Epithelial cell of proximal tubule (primary cell): ENCODE data around the gene FIG4. TPM values are rescaled to one million over a fixed set of nuclear protein-coding genes. Genes with fewer than 3 reads are reported as not detected.
"Not testable (repeated sequence)": the region's sequence is repeated elsewhere in the genome, so short reads cannot be mapped to it uniquely, and the experiment has no call there.

Experiments used
- DNase-seq: peaks from one replicate; pipeline ENCODE4 v3.0.0-alpha.2; 2011; ENCODE audit warnings: low read depth
- H3K4me3 ChIP-seq: 2 replicates; pipeline ENCODE4 v1.5.1; 2011; ENCODE audit warnings: low read depth, mild to moderate bottlenecking, low read length
- total RNA-seq: library from RNA; depleted of rRNA; stranded (reverse); fragments of >200 nt; gene quantifications from 2 replicates; pipeline ENCODE4 v1.2.3, GENCODE V29; 2015
- TF ChIP-seq, protein P1 (sequence below): conservative IDR thresholded peaks from 2 replicates; pipeline ENCODE4 v1.5.1; 2012; ENCODE audit warnings: low read depth, mild to moderate bottlenecking, low read length

Gene FIG4
- total RNA-seq, 1 donor from 2014 or later: 15.5 TPM

DNA sequence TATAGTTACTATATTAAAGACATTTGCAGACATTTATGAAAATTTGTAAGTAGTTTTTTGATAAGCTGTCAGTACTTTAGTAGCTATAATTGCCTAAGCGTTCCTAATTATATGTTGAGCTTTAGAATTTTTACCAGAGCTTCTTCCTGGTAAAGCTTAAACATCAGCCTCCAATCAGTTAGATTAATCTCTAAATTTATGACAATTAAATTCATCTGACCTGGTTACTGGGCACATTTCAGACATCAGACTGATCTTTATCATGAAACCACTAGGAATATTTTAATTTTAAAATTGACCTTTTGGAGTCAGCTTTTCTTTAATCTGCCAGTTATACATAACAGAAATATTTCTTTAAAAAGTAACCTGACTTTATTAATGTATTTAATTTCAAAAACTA is 23.5 kb downstream of the FIG4 start:
- TF ChIP-seq, protein P1, sequence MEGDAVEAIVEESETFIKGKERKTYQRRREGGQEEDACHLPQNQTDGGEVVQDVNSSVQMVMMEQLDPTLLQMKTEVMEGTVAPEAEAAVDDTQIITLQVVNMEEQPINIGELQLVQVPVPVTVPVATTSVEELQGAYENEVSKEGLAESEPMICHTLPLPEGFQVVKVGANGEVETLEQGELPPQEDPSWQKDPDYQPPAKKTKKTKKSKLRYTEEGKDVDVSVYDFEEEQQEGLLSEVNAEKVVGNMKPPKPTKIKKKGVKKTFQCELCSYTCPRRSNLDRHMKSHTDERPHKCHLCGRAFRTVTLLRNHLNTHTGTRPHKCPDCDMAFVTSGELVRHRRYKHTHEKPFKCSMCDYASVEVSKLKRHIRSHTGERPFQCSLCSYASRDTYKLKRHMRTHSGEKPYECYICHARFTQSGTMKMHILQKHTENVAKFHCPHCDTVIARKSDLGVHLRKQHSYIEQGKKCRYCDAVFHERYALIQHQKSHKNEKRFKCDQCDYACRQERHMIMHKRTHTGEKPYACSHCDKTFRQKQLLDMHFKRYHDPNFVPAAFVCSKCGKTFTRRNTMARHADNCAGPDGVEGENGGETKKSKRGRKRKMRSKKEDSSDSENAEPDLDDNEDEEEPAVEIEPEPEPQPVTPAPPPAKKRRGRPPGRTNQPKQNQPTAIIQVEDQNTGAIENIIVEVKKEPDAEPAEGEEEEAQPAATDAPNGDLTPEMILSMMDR: no peak
- H3K4me3 ChIP-seq: no peak overlapping the region
- no peak for DNase-seq

DNA sequence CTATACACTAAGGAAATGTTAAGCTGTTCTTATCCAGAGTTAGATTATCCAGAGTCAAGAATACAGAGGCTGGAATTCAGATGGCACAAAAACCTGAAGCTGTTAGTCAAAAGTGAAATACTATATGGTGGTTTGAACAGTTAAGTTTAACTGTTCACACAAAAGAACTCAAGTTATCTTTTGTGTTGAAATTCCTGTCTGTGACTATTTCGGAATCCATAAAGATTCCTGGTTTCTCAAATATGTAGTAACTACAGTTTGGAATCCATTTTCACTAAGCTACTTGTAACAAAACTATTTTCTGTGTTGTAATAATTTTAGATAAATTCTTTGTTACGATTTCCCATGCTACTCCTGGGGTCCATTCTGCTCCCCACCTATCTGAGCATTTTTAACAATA is 24.5 kb downstream of the FIG4 start:
- DNase-seq: no peak
- TF ChIP-seq, protein P1: no peak
- no peak overlapping the region for H3K4me3 ChIP-seq

DNA sequence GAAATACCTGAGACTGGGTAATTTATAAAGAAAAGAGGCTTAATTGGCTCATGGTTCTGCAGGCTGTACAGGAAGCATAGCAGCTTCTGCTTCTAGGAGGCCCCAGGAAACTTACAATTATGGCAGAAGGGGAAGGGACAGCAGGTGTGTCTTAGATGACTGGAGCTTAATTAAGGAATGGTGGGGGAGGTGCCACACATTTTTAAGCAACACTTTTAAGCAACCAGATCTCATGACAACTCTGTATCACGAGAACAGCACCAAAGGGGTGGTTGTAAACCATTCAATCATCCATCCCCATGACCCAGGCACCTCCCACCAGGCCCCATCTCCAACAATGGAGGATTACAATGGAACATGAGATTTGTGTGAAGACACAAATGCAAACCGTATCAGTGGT is 26.9 kb downstream of the FIG4 start:
- TF ChIP-seq, protein P1: no peak
- no peak overlapping the region for H3K4me3 ChIP-seq
- no peak for DNase-seq

DNA sequence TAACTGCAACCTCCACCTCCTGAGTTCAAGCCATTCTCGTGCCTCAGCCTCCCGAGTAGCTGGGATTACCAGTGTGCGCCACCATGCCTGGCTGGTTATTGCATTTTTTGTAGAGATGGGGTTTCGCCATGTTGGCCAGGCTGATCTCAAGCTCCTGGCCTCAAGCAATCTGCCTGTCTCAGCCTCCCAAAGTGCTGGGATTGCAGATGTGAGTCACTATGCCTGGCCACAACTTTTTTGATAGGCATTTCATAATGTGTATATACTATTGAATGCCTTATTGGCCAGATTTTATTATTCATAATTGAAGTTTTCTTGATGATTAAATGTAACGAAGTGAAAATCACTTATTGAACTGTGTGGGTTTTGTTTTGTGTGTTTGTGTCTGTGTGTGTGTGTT is 27.9 kb downstream of the FIG4 start:
- no peak for DNase-seq

DNA sequence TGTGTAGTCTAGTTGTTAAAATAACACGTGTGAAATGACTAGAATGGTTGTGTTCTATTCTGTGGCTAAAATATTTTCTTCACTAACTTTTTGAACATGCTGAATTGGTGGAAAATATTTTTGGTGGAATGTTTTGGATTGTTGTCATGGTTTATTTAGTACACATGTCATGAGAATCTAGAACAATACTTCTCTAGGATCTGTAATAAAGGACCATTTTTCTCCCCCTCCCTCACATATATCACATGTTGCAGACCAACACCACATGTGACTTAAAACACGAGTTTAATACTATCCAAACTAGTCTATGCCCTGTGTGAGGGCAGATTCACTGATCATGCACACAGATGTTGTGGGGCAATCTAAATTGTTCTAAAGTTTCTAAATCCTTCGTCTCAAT is 29.2 kb downstream of the FIG4 start:
- no peak overlapping the region for H3K4me3 ChIP-seq
- DNase-seq: no peak
- TF ChIP-seq, protein P1: no peak

More for the DNA sequence above, 27.9 kb downstream of the FIG4 start:
- H3K4me3 ChIP-seq: no peak overlapping the region
- TF ChIP-seq, protein P1: no peak

DNA sequence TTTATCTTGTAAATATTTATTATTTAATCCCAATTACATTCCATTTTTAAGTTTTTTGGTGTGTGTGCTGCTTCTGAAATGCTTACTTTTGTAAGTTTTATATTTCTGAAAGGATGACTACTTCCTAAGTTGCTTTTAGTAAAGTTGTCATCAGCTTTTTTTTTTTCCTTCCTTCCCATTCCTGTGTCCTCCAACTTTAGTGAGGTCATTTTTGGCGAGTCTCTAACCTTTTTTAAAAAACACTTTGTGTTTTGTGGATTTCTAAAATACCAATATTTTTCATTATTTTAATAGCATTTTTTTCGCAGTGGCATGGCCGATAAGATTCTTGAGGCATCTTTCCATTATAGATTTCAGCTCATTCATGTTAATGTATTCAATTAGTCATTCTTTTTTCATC is 30.9 kb downstream of the FIG4 start:
- TF ChIP-seq, protein P1: no peak
- no peak for DNase-seq
- H3K4me3 ChIP-seq: no peak overlapping the region

DNA sequence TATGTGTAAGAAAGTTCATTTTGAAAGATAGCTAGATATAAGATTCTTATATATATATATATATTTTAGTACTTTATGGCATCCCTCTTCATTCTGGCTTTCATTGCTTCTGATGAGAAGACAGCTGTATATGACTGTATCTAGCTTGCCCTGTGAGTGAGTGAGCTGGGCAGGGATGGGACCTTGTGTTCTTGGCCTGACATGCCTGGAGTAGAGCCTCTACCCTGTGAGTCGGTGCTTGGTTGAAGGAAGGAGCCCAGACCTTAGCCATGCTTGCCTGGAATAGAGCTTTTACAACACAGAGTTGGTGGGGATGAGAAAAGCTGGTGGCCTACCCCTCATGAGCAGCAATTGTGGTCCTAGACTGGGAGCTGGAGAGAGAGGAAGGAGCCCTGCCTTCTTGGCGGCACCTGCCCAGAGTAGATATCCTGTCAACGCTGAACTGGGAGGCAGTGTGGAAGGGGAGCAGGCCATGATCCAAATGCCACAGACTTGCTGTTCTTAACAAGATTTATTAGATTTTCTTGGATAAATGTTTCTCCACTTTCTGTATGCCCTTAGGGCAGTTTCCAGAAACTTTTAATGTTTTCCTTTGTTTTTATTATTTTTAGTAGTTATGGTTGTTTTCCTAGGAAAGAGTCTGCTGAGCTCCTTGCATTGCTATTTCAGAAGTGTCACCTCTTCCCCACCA is 31.6 kb downstream of the FIG4 start:
- no peak overlapping the region for H3K4me3 ChIP-seq
- TF ChIP-seq, protein P1: no peak

DNA sequence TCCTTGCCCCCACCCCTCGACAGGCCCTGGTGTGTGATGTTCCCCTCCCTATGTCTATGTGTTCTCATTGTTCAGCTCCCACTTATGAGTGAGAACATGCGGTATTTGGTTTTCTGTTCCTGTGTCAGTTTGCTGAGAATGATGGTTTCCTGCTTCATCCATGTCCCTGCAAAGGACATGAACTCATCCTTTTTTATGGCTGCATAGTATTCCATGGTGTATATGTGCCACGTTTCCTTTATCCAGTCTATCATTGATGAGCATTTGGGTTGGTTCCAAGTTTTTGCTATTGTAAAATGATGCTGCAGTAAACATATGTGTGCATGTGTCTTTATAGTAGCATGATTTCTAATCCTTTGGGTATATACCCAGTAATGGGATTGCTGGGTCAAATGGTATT is 34.2 kb downstream of the FIG4 start:
- not testable (repeated sequence) for DNase-seq

More for the DNA sequence above, 31.6 kb downstream of the FIG4 start:
- no peak for DNase-seq

More for the DNA sequence above, 34.2 kb downstream of the FIG4 start:
- not testable (repeated sequence) for H3K4me3 ChIP-seq
